T-cell (primary cell): ENCODE measurements around the gene LRRC73. TPM values are rescaled to one million over a fixed set of nuclear protein-coding genes. Genes with fewer than 3 reads are reported as not detected.

Experiments used
- ATAC-seq, 4 experiments: fragments of 200-7000 bp in 3 of 4; fragments of 150-1000 bp in 1 of 4; cut with Tn5 transposase; replicated peaks in 1 of 4; 1 replicate in 3 of 4; 2 replicates in 1 of 4; pipeline ENCODE4 v1.10.0; 2021; ENCODE audit warnings: moderate library complexity in 3 of 4, mild to moderate bottlenecking in 2 of 4, moderate number of reproducible peaks in 1 of 4
- CTCF ChIA-PET, 2 donors: fragments of 300-600 bp; sonication (Branson Sonifier 250); formaldehyde crosslinking; loops; one replicate each; lab custom pipeline; 2022; ENCODE audit warnings: antibody characterized with exemption in 2 of 2; lab: Charles Lee
- POLR2A ChIA-PET, 2 donors: fragments of 300-600 bp; sonication (Branson Sonifier 250); formaldehyde crosslinking; loops; one replicate each; lab custom pipeline; 2022; ENCODE audit warnings: antibody characterized with exemption in 2 of 2; lab: Charles Lee
- DNase-seq, 35 experiments: peaks; one replicate each; pipeline versions ENCODE4 v3.0.0 to v3.0.0-alpha.2; 2013 to 2023
- H3K27ac ChIP-seq: one replicate; pipeline ENCODE4 v1.5.1; 2013; ENCODE audit warnings: low read length
- H3K27me3 ChIP-seq, 2 experiments: replicated peaks in 1 of 2; 1 replicate in 1 of 2; 2 replicates in 1 of 2; pipeline versions ENCODE4 v1.6.1 to v1.7.0; 2013; ENCODE audit warnings: low read length in 1 of 2, mixed read lengths in 1 of 2; ENCODE audit not compliant: control insufficient read depth in 2 of 2, insufficient read depth in 2 of 2; ENCODE audit errors: extremely low read depth in 1 of 2
- H3K36me3 ChIP-seq, 2 donors: 1 replicate in 1 of 2; 2 replicates in 1 of 2; pipeline versions ENCODE4 v1.6.1 to v1.7.0; 2013; ENCODE audit warnings: low read length in 1 of 2; ENCODE audit not compliant: control insufficient read depth in 2 of 2, insufficient read depth in 1 of 2; ENCODE audit errors: extremely low read depth in 1 of 2
- H3K4me1 ChIP-seq, 2 experiments: 1 replicate in 1 of 2; 2 replicates in 1 of 2; pipeline versions ENCODE4 v1.6.1 to v1.7.0; 2013; ENCODE audit warnings: low read length in 2 of 2, mixed read lengths in 1 of 2; ENCODE audit not compliant: insufficient read depth in 2 of 2, control insufficient read depth in 1 of 2; ENCODE audit errors: extremely low read depth in 1 of 2
- H3K4me3 ChIP-seq, 2 donors: 1 replicate in 1 of 2; 2 replicates in 1 of 2; pipeline versions ENCODE4 v1.5.1 to v1.7.0; 2013; ENCODE audit warnings: mild to moderate bottlenecking in 2 of 2, low read length in 1 of 2, moderate library complexity in 1 of 2; ENCODE audit not compliant: control insufficient read depth in 1 of 2; ENCODE audit errors: extremely low read depth in 1 of 2
- H3K9me3 ChIP-seq: 2 replicates; pipeline ENCODE4 v1.7.0; 2013
- H3K27ac Mint-ChIP-seq, 2 donors: one replicate each; pipeline ENCODE4 v1.8.0; 2020 to 2021; ENCODE audit warnings: mild to moderate bottlenecking in 2 of 2, mixed read lengths in 2 of 2
- H3K27me3 Mint-ChIP-seq, 2 donors: one replicate each; pipeline ENCODE4 v1.8.0; 2021 to 2022; ENCODE audit warnings: mixed read lengths in 2 of 2
- H3K36me3 Mint-ChIP-seq: one replicate; pipeline ENCODE4 v1.8.0; 2021; ENCODE audit warnings: mixed read lengths
- H3K4me1 Mint-ChIP-seq, 3 donors: one replicate each; pipeline ENCODE4 v1.8.0; 2020 to 2022; ENCODE audit warnings: mixed read lengths in 3 of 3, mild to moderate bottlenecking in 1 of 3
- H3K4me3 Mint-ChIP-seq, 3 donors: one replicate each; pipeline ENCODE4 v1.8.0; 2020 to 2022; ENCODE audit warnings: mild to moderate bottlenecking in 3 of 3, mixed read lengths in 3 of 3, moderate library complexity in 3 of 3
- H3K9me3 Mint-ChIP-seq, 3 donors: one replicate each; pipeline ENCODE4 v1.8.0; 2020 to 2022; ENCODE audit warnings: mixed read lengths in 3 of 3
- WGBS: methylation state at CpG from one replicate; pipeline ENCODE4 v1.1.5; 2013; ENCODE audit warnings: missing lambda C conversion rate; ENCODE audit not compliant: insufficient coverage; 5-methylcytosine and 5-hydroxymethylcytosine counted together
- total RNA-seq, 35 experiments: library from RNA in 6 of 35; stranded (reverse) in 6 of 35; fragments of 120-200 nt in 1 of 35; gene quantifications; one replicate each; pipeline versions ENCODE4 v1.2.1 to v1.2.4 and lab custom pipeline; 2013 to 2026

Gene LRRC73
- total RNA-seq, 5 donors from 2014 or later (not counting 1 experiment from before 2014, with no cell fraction given): 0.53 to 0.95 (median 0.76) TPM; not detected in 2

DNA sequence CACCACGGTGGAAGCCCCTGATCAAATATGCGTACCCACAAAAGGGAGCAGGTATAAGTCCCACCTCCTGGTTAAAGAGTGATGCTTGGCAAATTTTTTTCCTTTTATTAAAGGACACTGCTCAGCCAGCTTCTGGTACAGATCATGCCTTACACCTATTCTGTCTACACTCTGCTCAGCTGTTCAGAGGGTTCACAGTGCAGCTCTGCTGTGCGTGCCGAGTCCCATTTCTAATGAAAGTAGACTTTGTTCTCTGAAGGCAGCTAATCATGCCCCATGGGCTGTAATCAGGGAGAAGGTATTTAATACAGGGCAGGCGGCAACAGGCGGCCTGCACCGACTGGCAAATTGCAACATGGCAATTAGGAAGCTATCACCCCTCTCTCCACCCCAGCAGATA lies 16.3 kb downstream of the LRRC73 start:
- H3K27me3 Mint-ChIP-seq: no peaks in the 10 kb centered on the region
- peaks cover 4 to 44% of the 10 kb centered on the region in 2 experiments for H3K4me1 ChIP-seq
- POLR2A ChIA-PET: no interaction called here
- peaks cover 3 to 24% of the 10 kb centered on the region in 2 donors for H3K36me3 ChIP-seq
- CTCF ChIA-PET: interaction anchor here in 1 of 2 donors (0.6 to 1.6 kb wide), 2 partner anchors 11 to 78 kb away, joined by 3 read pairs; no protein-coding TSS in a partner anchor
- whole genome bisulfite sequencing: 94% methylated on average over 2 of the region's 7 CpGs
- ATAC-seq (no peak), DNase-seq (no peak)
- peaks cover 11% of the 10 kb centered on the region for H3K36me3 Mint-ChIP-seq
- no peaks in the 10 kb centered on the region for H3K9me3 ChIP-seq
- no peaks in the 10 kb centered on the region for H3K27me3 ChIP-seq
- peak overlapping the region; percentile 81 to 84 for H3K27ac Mint-ChIP-seq
- no peak overlapping the region for H3K4me3 Mint-ChIP-seq
- H3K4me3 ChIP-seq: no peak overlapping the region
- no peak overlapping the region for H3K27ac ChIP-seq
- H3K9me3 Mint-ChIP-seq: no peaks in the 10 kb centered on the region
- peaks cover 36 to 50% (median 36%) of the 10 kb centered on the region in 3 donors for H3K4me1 Mint-ChIP-seq

GRCh38 chr6:43493230-43493629 lies 16.9 kb downstream of the LRRC73 start:
- ChIA-PET CTCF (interaction anchor here (0.6 to 1.6 kb wide), 3 partner anchors 12 to 64 kb away, joined by 3 to 4 read pairs (median 3); no protein-coding TSS in a partner anchor), POLR2A (interaction anchor here in 1 of 2 donors (1.3 kb wide), 1 partner anchor 15 kb away, joined by 3 read pairs; no protein-coding TSS in a partner anchor)
- Histone ChIP-seq H3K27me3 (no peaks in the 10 kb centered on the region), H3K9me3 (no peaks in the 10 kb centered on the region), H3K27ac (no peak overlapping the region), H3K4me1 (peaks cover 4 to 44% of the 10 kb centered on the region in 2 experiments), H3K36me3 (peaks cover 3 to 19% of the 10 kb centered on the region in 2 donors), H3K4me3 (no peak overlapping the region)
- Mint-ChIP-seq H3K27ac (peak overlapping the region; percentile 24 to 81), H3K4me3 (no peak overlapping the region), H3K9me3 (no peaks in the 10 kb centered on the region), H3K4me1 (peaks cover 36 to 54% (median 41%) of the 10 kb centered on the region in 3 donors), H3K36me3 (peaks cover 9% of the 10 kb centered on the region), H3K27me3 (no peaks in the 10 kb centered on the region)
- DNase-seq (no peak), ATAC-seq (no peak)
- WGBS: 100% methylated on average over 1 of the region's 2 CpGs

DNA sequence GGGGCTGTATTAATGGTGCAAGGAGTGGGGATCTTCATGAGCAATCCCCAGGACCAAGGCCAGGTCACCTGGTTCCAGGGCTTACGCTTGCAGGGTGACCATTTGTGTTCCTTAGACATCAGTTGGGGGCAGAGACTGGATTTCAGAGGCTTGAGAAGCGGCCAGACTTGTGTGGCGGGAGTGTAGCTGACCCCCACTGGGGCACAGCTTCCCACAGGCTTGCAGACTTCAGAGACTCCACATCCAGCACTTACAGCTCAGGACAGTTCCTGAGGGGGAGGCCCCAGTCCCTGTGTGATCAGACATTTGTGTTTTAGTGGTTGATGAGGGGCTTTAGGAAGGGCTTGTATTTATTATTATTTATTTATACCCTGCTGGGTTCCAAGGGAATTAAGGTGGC lies 17.5 kb downstream of the LRRC73 start:
- H3K9me3 ChIP-seq: no peaks in the 10 kb centered on the region
- Mint-ChIP-seq H3K4me3 (no peak overlapping the region), H3K36me3 (peaks cover 9% of the 10 kb centered on the region), H3K27ac (no peak overlapping the region), H3K9me3 (no peaks in the 10 kb centered on the region), H3K4me1 (peaks cover 36 to 56% (median 43%) of the 10 kb centered on the region in 3 donors), H3K27me3 (no peaks in the 10 kb centered on the region)
- no peak for DNase-seq
- 100% methylated on average over 1 of the region's 3 CpGs for WGBS
- ChIA-PET CTCF (interaction anchor here (0.6 to 1.6 kb wide), 4 partner anchors 12 to 65 kb away, joined by 3 to 4 read pairs (median 3); no protein-coding TSS in a partner anchor), POLR2A (interaction anchor here in 1 of 2 donors (1.3 kb wide), 1 partner anchor 15 kb away, joined by 3 read pairs; no protein-coding TSS in a partner anchor)
- peaks cover 3 to 16% of the 10 kb centered on the region in 2 donors for H3K36me3 ChIP-seq
- ATAC-seq: no peak
- H3K27me3 ChIP-seq: no peaks in the 10 kb centered on the region
- H3K4me1 ChIP-seq: peaks cover 4 to 44% of the 10 kb centered on the region in 2 experiments
- H3K4me3 ChIP-seq: no peak overlapping the region
- H3K27ac ChIP-seq: no peak overlapping the region

GRCh38 chr6:43491750-43492661 lies 18.1 kb downstream of the LRRC73 start:
- peaks cover 4 to 44% of the 10 kb centered on the region in 2 experiments for H3K4me1 ChIP-seq
- Mint-ChIP-seq H3K9me3 (no peaks in the 10 kb centered on the region), H3K27me3 (no peaks in the 10 kb centered on the region), H3K4me3 (no peak overlapping the region), H3K36me3 (peaks cover 9% of the 10 kb centered on the region), H3K27ac (no peak overlapping the region), H3K4me1 (peaks cover 36 to 56% (median 43%) of the 10 kb centered on the region in 3 donors)
- CTCF ChIA-PET: interaction anchor here in 1 of 2 donors (0.6 to 1.2 kb wide), 2 partner anchors 11 to 57 kb away, joined by 3 to 4 read pairs; no protein-coding TSS in a partner anchor
- H3K27me3 ChIP-seq: no peaks in the 10 kb centered on the region
- no peaks in the 10 kb centered on the region for H3K9me3 ChIP-seq
- POLR2A ChIA-PET: interaction anchor here in 1 of 2 donors (1.3 kb wide), 1 partner anchor 14 kb away, joined by 3 read pairs; no protein-coding TSS in a partner anchor
- H3K27ac ChIP-seq: no peak overlapping the region
- WGBS: 100% methylated on average over 10 of the region's 10 CpGs
- DNase-seq (no peak), ATAC-seq (no peak)
- no peak overlapping the region for H3K4me3 ChIP-seq
- peaks cover 3 to 15% of the 10 kb centered on the region in 2 donors for H3K36me3 ChIP-seq

GRCh38 chr6:43490523-43490939 lies 19.6 kb downstream of the LRRC73 start:
- ChIA-PET POLR2A (no interaction called here), CTCF (no interaction called here)
- DNase-seq: no peak
- 93% methylated on average over 3 of the region's 6 CpGs for WGBS
- H3K27ac Mint-ChIP-seq: no peak overlapping the region
- H3K4me3 Mint-ChIP-seq: no peak overlapping the region
- H3K27me3 ChIP-seq: no peaks in the 10 kb centered on the region
- no peaks in the 10 kb centered on the region for H3K9me3 ChIP-seq
- H3K4me1 ChIP-seq: peaks cover 4 to 35% of the 10 kb centered on the region in 2 experiments
- no peak overlapping the region for H3K27ac ChIP-seq
- peaks cover 31 to 53% (median 42%) of the 10 kb centered on the region in 3 donors for H3K4me1 Mint-ChIP-seq
- H3K27me3 Mint-ChIP-seq: no peaks in the 10 kb centered on the region
- peaks cover 3 to 19% of the 10 kb centered on the region in 2 donors for H3K36me3 ChIP-seq
- H3K4me3 ChIP-seq: no peak overlapping the region
- H3K9me3 Mint-ChIP-seq: no peaks in the 10 kb centered on the region
- no peak for ATAC-seq
- H3K36me3 Mint-ChIP-seq: peaks cover 9% of the 10 kb centered on the region
